Measurements from ENCODE around the gene NCAPH2.

DNA sequence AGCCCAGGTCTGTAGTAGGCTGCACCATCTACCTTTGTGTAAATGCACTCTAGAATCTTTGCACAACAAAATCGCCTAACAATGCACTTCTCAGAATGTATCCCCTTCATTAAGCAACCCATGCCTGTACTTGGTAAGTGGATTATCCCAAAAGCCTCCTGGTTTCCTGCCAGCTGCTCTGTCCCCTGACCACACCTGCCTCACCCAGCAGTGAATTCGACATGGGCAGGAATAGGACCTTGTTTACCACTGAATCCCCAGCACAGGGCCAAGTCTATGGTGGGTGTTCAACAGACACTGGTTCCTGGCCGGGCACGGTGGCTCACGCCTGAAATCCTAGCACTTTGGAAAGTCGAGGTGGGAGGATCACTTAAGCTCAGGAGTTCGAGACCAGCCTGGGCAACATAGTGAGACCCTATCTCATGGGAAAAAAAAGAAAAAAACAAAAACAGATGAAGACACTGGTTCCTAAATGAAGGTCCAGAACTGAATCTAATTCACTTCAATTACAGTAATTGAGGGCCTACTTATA lies 59.8 kb downstream of the NCAPH2 start:
- TF ChIP-seq, protein P1, sequence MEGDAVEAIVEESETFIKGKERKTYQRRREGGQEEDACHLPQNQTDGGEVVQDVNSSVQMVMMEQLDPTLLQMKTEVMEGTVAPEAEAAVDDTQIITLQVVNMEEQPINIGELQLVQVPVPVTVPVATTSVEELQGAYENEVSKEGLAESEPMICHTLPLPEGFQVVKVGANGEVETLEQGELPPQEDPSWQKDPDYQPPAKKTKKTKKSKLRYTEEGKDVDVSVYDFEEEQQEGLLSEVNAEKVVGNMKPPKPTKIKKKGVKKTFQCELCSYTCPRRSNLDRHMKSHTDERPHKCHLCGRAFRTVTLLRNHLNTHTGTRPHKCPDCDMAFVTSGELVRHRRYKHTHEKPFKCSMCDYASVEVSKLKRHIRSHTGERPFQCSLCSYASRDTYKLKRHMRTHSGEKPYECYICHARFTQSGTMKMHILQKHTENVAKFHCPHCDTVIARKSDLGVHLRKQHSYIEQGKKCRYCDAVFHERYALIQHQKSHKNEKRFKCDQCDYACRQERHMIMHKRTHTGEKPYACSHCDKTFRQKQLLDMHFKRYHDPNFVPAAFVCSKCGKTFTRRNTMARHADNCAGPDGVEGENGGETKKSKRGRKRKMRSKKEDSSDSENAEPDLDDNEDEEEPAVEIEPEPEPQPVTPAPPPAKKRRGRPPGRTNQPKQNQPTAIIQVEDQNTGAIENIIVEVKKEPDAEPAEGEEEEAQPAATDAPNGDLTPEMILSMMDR (IDR thresholded peaks at IDR 0.05): no peak
- TF ChIP-seq POLR2A (IDR thresholded peaks at IDR 0.05): no peak
